Mucosa of descending colon (tissue), 3 donors: ENCODE results near the gene ROM1. TPM values are rescaled to one million over a fixed set of nuclear protein-coding genes. Genes with fewer than 3 reads are reported as not detected.
"Not testable (repeated sequence)": the region's sequence is repeated elsewhere in the genome, so short reads cannot be mapped to it uniquely, and the experiment has no call there.

ENCODE experiments used
- ATAC-seq: fragments of 200-7000 bp; cut with Tn5 transposase; one replicate; pipeline ENCODE4 v1.9.1; 2020; ENCODE audit warnings: mild to moderate bottlenecking, moderate library complexity
- DNase-seq, 3 donors: peaks; one replicate each; pipeline ENCODE4 v3.0.0-alpha.2; 2020
- H3K36me3 ChIP-seq: fragments of 200-600 bp; one replicate; pipeline ENCODE4 v1.8.0; 2021; ENCODE audit warnings: low read depth, mild to moderate bottlenecking
- H3K4me1 ChIP-seq: fragments of 200-600 bp; one replicate; pipeline ENCODE4 v1.8.0; 2021; ENCODE audit warnings: low read depth, mild to moderate bottlenecking
- H3K4me3 ChIP-seq: fragments of 200-600 bp; one replicate; pipeline ENCODE4 v1.8.0; 2021; ENCODE audit warnings: mild to moderate bottlenecking
- H3K9me3 ChIP-seq: fragments of 200-600 bp; one replicate; pipeline ENCODE4 v1.8.0; 2021; ENCODE audit warnings: mild to moderate bottlenecking
- intact Hi-C, 2 donors: fragments of 100-400 bp; cut with DNase I in 1 of 2; cut with micrococcal nuclease in 1 of 2; formaldehyde crosslinking; loops; one replicate each; pipeline versions ENCODE4 v1.11.0 to v1.11.1; 2022; cut with DNase I, micrococcal nuclease
- total RNA-seq, 3 donors: library from RNA; stranded (reverse); fragmentation: NEBNext Ultra II Directional in 2 of 3; extraction: Animal tissue kit (Norgen Biotek cat#: 25700) in 2 of 3; gene quantifications; one replicate each; pipeline versions ENCODE4 v1.2.1 to v1.2.4, GENCODE V29; 2021 to 2023
- TF ChIP-seq, protein P1 (sequence below): fragments of 200-600 bp; IDR thresholded peaks from one replicate; pipeline ENCODE4 v1.8.0; 2022; ENCODE audit warnings: antibody characterized with exemption, mild to moderate bottlenecking
- donor health status: DM: no; HTN: no; CAD: no; lungs with moderate emphysema.
- donor health status: DM: no; HTN: no; CAD: no.
- donor health status: DM: no; HTN: yes; CAD: no.

The ROM1 gene
- total RNA-seq, 3 donors from 2014 or later: 2.7 to 11.9 (median 3.8) TPM

DNA sequence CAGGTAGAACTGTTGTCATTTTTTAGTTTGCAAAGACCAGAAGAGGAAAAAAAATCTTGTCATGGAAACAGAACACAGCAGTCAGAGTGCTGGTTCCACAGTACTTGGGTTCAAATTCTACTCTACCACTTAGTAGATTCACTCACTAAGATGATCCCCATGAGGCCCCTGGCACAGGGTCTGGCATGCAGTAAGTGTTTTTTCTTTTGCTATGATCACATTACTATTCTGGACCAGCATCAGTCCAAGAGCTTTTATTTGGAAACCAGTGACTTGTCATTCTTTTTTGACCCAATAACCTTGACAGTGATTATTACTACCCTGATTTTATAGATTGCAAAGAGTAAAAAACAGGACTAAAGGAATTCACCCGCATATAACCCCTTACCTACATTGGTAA lies 43.4 kb upstream of the ROM1 start:
- intact Hi-C loops: no loop called here
- Histone ChIP-seq H3K4me1 (peaks cover 9% of the 10 kb centered on the region), H3K36me3 (peaks cover 11% of the 10 kb centered on the region), H3K4me3 (no peak overlapping the region), H3K9me3 (no peaks in the 10 kb centered on the region)
- TF ChIP-seq, protein P1, sequence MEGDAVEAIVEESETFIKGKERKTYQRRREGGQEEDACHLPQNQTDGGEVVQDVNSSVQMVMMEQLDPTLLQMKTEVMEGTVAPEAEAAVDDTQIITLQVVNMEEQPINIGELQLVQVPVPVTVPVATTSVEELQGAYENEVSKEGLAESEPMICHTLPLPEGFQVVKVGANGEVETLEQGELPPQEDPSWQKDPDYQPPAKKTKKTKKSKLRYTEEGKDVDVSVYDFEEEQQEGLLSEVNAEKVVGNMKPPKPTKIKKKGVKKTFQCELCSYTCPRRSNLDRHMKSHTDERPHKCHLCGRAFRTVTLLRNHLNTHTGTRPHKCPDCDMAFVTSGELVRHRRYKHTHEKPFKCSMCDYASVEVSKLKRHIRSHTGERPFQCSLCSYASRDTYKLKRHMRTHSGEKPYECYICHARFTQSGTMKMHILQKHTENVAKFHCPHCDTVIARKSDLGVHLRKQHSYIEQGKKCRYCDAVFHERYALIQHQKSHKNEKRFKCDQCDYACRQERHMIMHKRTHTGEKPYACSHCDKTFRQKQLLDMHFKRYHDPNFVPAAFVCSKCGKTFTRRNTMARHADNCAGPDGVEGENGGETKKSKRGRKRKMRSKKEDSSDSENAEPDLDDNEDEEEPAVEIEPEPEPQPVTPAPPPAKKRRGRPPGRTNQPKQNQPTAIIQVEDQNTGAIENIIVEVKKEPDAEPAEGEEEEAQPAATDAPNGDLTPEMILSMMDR: no peak
- ATAC-seq (no peak), DNase-seq (no peak)

DNA sequence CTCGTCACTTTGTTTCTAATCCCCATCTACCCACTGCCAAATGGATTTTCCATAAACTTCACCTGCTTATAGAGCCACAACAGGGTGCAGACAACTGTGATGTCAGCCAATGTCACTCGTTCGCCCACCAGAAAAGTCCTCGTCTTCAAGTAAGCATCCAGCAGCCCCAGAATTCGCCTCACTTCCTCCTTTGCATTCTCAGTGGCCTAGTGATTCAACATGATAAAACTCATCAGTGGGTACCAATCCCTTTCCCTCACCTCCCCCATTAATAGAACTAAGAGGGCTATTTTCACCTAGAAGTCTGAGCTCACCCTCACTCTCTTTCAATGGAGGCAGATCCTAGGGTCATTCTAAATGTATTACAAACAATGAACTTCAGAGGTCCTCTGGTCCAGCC lies 42.2 kb upstream of the ROM1 start:
- DNase-seq, H3K4me3 ChIP-seq, intact Hi-C loops, ATAC-seq, H3K9me3 ChIP-seq, H3K4me1 ChIP-seq: not testable (repeated sequence)
- H3K36me3 ChIP-seq: peaks cover 11% of the 10 kb centered on the region

DNA sequence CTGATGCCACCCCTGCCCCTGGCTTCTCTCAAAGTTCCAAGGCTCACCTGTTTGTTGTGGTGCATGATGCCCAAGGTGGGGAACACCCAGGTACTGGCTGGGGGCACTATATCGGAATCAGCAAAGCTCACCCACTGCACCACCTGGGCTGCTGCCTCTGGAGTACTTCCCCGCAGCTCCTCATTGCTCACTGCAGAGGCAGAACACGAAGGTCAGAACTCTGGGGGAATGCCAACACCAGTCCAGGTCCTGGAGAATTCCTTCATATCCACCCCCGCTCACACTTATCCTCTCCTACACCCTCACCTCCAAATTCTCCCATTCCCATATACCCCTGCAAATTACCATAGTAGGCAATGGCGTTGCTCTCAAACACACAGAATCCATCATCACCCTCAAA lies 41.6 kb upstream of the ROM1 start:
- ATAC-seq, DNase-seq, intact Hi-C loops, H3K9me3 ChIP-seq, H3K4me3 ChIP-seq, H3K4me1 ChIP-seq: not testable (repeated sequence)
- peaks cover 11% of the 10 kb centered on the region for H3K36me3 ChIP-seq

DNA sequence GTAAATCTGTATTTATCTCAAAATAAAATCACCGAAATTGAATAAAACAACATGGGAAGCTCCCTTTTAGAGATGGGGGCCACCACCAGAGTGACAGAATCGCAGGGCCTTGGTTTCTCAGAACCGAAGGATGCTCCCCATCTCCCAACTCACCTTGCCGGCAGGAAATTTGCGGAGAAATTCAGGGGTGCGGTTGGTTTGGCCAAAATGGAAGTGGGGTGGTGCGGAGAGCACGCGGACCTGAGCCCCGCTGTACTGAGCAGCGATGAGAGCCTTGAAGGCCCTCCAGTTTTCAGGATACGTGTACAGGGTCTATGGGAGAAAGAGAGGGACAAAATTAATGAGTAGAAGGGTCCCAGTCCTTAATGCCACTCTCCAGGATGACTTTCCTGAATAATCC lies 40.6 kb upstream of the ROM1 start:
- Histone ChIP-seq H3K36me3 (peaks cover 11% of the 10 kb centered on the region), H3K9me3 (no peaks in the 10 kb centered on the region), H3K4me1 (peaks cover 18% of the 10 kb centered on the region), H3K4me3 (no peak overlapping the region)
- DNase-seq: no peak
- no peak for ATAC-seq
- TF ChIP-seq, protein P1: no peak
- intact Hi-C loops: no loop called here

DNA sequence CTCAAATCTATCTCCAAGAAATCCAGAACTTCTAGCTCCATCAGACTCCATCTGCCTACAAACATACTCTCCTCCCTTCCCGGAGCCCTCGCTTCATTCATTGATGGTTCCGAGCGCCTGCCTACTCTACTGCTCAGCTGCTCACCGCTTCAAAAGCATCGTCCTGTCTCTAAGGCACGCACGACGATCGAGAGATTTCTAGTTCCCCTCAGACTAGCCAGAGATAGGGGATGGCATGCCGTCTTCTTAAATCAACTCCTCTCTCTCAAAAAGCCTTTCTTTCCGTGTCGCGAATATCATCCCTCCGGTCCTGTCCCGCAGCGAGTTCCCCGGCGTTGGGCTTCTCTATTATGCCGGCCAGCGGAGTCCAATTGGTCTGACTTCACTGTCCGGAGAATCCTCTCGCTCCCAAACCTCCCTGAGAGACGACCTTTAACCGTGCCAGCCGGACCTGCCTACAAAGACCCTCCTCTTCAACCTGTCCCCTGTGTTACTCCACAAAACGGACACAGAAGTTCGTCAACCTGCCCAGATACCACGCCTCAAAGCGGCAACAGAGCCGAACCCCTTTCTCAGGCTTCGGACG lies 40.0 kb upstream of the ROM1 start:
- H3K4me1 ChIP-seq: peaks cover 18% of the 10 kb centered on the region
- DNase-seq (no peak), ATAC-seq (peak; percentile 1)
- H3K4me3 ChIP-seq: peak overlapping the region; percentile 67
- TF ChIP-seq, protein P1: no peak
- peaks cover 11% of the 10 kb centered on the region for H3K36me3 ChIP-seq
- intact Hi-C loops: no loop called here
- H3K9me3 ChIP-seq: no peaks in the 10 kb centered on the region

DNA sequence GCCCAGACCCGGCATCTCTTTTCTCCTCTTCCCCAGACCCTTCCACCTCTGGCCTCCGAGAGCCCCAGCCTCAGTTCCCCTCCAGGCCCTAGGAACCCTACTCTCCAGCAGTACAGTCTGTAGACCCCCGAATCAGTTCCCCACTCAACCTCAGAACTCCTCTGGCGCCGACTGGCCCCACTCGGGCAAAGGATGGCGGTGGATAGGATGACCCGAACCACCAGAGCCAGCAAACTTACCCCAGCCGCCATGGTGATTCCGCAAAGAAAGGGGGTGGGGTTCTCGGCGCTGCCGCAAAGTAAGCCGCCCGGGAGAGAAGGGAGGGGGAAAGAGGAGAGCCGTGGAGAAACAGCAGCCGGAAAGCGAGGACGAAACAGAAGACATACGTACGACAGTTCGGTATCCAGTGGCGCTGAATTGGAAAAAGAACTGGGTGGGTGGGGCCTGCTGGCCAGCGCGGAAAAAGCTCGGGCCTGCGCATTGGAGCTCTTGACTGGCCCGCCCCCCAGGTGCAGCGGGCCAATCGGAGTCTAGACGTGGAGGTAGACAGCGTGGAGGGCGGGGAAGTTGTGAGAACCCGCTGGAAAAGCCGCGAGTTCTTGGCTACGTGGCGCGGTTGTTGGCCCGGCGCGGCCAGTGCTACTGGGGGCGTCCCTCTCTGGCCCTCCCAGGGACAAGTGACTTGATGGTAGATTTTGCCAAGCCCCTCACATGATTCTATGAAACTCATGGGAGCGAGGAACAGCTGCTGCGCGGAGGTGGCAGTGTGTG lies 39.3 kb upstream of the ROM1 start, which contains the start of gene EEF1G:
TSS of gene EEF1G (minus strand) at position 300 of the 771 bp plus-strand sequence. CDS start at position 251, 49 bp downstream.
- Histone ChIP-seq H3K36me3 (peaks cover 8% of the 10 kb centered on the region), H3K4me3 (peak within 1 kb of the TSS; percentile 67), H3K4me1 (peaks cover 18% of the 10 kb centered on the region), H3K9me3 (no peaks in the 10 kb centered on the region)
- peak; percentile 94 for ATAC-seq
- peak; percentile 98 to 99 (median 99) for DNase-seq
- TF ChIP-seq, protein P1: no peak
- intact Hi-C loops: no loop called here
